GM12865 (cell line): Measurements from ENCODE around the gene HADHA.

Experiments used
- DNase-seq: peaks from one replicate; pipeline ENCODE4 v3.0.0; 2010; ENCODE audit warnings: low read depth
- H3K4me3 ChIP-seq: 2 replicates; pipeline ENCODE4 v1.5.1; 2011; ENCODE audit warnings: mild to moderate bottlenecking, low read depth, low read length, control low read depth
- TF ChIP-seq, protein P1 (sequence below): IDR thresholded peaks from 2 replicates; pipeline ENCODE4 v1.5.1; 2011; ENCODE audit warnings: low read length, control low read depth, low read depth, inconsistent platforms; ENCODE audit not compliant: insufficient read depth; ENCODE audit errors: missing control alignments

Gene HADHA

DNA sequence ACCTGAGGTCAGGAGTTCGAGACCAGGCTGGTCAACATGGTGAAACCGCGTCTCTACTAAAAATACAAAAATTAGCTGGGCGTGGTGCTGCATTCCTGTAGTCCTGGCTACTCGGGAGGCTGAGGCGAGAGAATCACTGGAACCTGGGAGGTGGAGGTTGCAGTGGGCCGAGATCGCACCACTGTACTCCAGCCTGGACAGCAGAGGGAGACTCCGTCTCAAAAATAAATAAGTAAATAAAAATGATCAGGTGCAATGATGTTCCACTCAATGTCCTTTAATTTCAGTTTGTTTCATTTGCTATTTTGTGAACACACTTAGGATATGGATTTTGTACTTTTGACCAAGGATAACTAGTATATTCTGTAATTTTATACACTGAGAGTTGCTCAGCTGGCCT lies 9.3 kb downstream of the HADHA start:
- TF ChIP-seq, protein P1, sequence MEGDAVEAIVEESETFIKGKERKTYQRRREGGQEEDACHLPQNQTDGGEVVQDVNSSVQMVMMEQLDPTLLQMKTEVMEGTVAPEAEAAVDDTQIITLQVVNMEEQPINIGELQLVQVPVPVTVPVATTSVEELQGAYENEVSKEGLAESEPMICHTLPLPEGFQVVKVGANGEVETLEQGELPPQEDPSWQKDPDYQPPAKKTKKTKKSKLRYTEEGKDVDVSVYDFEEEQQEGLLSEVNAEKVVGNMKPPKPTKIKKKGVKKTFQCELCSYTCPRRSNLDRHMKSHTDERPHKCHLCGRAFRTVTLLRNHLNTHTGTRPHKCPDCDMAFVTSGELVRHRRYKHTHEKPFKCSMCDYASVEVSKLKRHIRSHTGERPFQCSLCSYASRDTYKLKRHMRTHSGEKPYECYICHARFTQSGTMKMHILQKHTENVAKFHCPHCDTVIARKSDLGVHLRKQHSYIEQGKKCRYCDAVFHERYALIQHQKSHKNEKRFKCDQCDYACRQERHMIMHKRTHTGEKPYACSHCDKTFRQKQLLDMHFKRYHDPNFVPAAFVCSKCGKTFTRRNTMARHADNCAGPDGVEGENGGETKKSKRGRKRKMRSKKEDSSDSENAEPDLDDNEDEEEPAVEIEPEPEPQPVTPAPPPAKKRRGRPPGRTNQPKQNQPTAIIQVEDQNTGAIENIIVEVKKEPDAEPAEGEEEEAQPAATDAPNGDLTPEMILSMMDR: no peak
- no peak overlapping the region for H3K4me3 ChIP-seq
- no peak for DNase-seq

DNA sequence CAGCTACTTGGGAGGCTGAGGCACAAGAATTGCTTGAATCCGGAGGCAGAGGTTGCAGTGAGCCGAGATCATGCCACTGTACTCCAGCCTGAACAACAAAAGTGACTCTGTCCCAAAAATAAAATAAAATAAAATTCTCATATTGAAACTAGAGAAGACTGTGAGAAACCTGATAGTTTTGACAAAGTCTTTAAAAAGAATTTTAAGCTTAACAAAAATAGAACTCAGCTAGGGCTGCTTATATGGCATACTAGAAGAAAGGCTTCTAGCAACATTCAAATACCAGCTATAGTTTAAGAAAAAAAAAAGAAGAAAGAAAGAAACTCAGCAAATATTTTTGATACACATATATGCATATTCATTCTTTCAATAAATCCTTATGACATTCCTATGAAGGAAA lies 13.6 kb downstream of the HADHA start:
- DNase-seq: no peak
- TF ChIP-seq, protein P1: no peak
- H3K4me3 ChIP-seq: no peak overlapping the region

DNA sequence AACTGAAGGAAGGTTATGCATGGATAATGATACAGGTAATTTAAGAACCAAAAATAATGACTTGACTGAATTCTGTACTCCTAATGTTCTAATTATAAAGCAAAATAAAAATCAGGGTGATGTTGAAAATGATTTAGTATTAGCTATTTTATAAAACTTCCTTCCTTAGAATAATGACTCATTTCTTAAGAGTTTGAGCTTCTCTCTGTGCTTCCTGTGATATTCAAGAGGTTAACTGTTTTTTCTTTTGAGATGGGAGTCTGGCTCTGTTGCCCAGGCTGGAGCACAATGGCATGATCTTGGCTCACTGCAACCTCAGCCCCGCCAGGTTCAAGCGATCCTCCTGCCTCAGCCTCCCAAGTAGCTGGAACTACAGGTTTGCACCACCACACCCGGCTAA lies 14.8 kb downstream of the HADHA start:
- no peak for DNase-seq
- no peak overlapping the region for H3K4me3 ChIP-seq
- TF ChIP-seq, protein P1: no peak

DNA sequence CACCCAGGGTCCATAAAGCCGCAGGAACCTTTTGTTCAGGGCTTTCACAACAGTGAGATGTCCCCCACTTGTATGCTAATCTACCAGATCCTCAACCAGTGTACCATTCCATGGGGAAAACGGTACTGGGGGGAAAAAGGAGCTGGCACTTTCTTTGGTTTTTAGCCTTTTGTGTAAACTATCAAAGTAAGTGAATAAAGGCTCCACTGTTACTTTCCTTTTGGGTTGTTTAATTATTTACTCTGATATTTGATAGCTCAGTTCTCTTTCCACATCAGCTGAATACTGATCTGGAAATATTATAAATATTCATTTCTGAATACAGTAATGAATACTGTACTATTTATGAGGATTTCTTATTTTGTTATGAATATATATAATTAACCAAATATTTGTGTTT lies 20.3 kb downstream of the HADHA start:
- TF ChIP-seq, protein P1: no peak
- DNase-seq: no peak
- H3K4me3 ChIP-seq: no peak overlapping the region

DNA sequence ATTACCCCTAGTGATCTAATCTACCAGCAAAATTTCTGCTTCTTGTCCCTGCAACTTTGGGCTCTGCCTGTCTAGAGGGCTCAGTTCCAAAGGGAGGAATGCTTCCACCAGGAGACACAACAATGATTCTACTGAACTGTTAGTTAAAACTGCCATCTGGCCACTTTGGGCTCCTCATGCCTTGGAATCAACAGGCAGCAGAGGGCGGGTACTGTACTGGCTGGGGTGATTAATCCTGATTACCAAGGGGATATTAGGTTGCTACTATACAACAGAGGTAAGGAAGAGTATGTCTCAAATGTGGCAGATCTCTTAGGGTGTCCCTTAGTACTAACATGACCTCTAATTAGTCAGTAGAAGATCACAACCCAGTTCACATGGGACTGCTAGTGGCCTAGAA lies 21.4 kb downstream of the HADHA start:
- no peak for DNase-seq

DNA sequence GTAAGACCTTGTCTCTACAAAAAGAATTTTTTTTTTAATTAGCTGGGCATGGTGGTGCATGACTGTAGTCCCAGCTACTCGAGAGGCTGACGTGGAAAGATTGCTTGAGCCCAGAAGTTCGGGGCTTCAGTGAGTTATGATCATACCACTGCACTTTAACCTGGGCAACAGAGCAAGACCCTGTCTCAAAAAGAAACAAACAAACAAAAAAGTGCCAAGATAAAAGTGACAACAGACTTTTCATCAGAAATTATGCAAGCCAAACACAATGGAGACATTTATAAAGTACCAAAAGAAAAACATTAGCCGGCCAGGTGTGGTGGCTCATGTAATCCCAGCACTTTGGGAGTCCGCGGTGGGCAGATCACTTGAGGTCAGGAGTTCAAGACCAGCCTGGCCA lies 26.7 kb downstream of the HADHA start:
- TF ChIP-seq, protein P1: no peak
- DNase-seq: no peak
- H3K4me3 ChIP-seq: no peak overlapping the region

More for the DNA sequence above, 21.4 kb downstream of the HADHA start:
- H3K4me3 ChIP-seq: no peak overlapping the region
- TF ChIP-seq, protein P1: no peak

DNA sequence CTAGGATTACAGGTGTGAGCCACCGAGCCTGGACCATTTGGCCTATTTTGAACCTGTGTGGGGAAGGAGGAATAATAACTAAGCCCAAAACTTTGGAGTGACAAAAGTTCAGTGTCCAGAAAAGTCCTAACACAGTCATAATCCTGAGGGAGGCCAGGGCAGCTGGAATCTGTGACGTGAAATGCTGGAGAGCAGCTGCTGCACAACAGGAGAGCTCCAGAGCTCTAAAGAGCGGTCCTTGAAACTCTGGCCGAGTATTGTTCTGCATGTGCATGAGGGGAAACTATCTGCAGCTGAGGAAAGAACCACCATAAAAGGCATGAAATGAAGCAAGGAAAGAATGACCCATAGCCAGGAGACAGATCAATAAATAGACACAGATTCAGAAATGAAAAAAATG lies 27.8 kb downstream of the HADHA start:
- TF ChIP-seq, protein P1: no peak
- H3K4me3 ChIP-seq: no peak overlapping the region
- no peak for DNase-seq
